ENCODE data around the gene RPS6KA2.

- TF ChIP-seq POLR2A (IDR thresholded peaks at IDR 0.05) (no peak), CTCF (IDR thresholded peaks at IDR 0.05) (no peak)
Observed at GRCh38 chr6:166465003-166465399, 162.1 kb downstream of the RPS6KA2 start.

Measured in Peyer's patch (tissue), 4 donors.